ENCODE data around the gene ATRAID.

GRCh38 chr2:27184115-27184514, 27.7 kb upstream of the ATRAID start:
- TF ChIP-seq CTCF (IDR thresholded peaks at IDR 0.05; ENCODE audit: control extremely low read depth in 1 of 3, insufficient read depth in 1 of 3, low read depth in 1 of 3, low read length in 3 of 3) (no peak), POLR2AphosphoS5 (IDR thresholded peaks at IDR 0.05; ENCODE audit: low read depth, low read length) (no peak), USF2 (IDR thresholded peaks at IDR 0.05; ENCODE audit: low read length) (no peak), EZH2 (IDR thresholded peaks at IDR 0.05; ENCODE audit: low read depth, low read length, severe bottlenecking) (no peak), RAD21 (IDR thresholded peaks at IDR 0.05 in 1 of 2, conservative IDR thresholded peaks at IDR 0.05 in 1 of 2; ENCODE audit: low read depth in 2 of 2, low read length in 2 of 2) (no peak), CREB1 (IDR thresholded peaks at IDR 0.05) (no peak), TEAD4 (IDR thresholded peaks at IDR 0.05; ENCODE audit: low read depth, low read length) (no peak), POLR2A (IDR thresholded peaks at IDR 0.05; ENCODE audit: control extremely low read depth in 1 of 2, low read depth in 2 of 2, low read length in 2 of 2) (no peak), SP1 (IDR thresholded peaks at IDR 0.05; ENCODE audit: low read depth, low read length) (no peak), RFX5 (IDR thresholded peaks at IDR 0.05; ENCODE audit: borderline replicate concordance, low read depth, low read length) (no peak), BACH1 (IDR thresholded peaks at IDR 0.05; ENCODE audit: low read length) (no peak), ZNF274 (IDR thresholded peaks at IDR 0.05; ENCODE audit: borderline replicate concordance, extremely low read depth, low read length) (no peak), TBP (IDR thresholded peaks at IDR 0.05; ENCODE audit: low read depth, low read length) (no peak), JUND (IDR thresholded peaks at IDR 0.05; ENCODE audit: low read length) (no peak)

Data from H1 (cell line).